Esophagus muscularis mucosa (tissue), 3 donors: Measurements from ENCODE around the gene TTI1.

Source experiments
- CTCF ChIP-seq, 3 experiments: fragments of 200-600 bp in 2 of 3; fragments of 450-650 bp in 1 of 3; sonication (generic) in 2 of 3; IDR thresholded peaks; one replicate each; pipeline ENCODE4 v1.5.1; 2017 to 2019; ENCODE audit warnings: antibody characterized with exemption in 3 of 3, mild to moderate bottlenecking in 2 of 3, moderate library complexity in 1 of 3
- POLR2A ChIP-seq: fragments of 450-650 bp; IDR thresholded peaks from one replicate; pipeline ENCODE4 v1.6.1; 2017; ENCODE audit warnings: antibody characterized with exemption, moderate library complexity, mild to moderate bottlenecking, low read depth
- POLR2AphosphoS5 ChIP-seq, 2 donors: sonication (generic); formaldehyde crosslinking; IDR thresholded peaks; one replicate each; pipeline ENCODE4 v1.6.1; 2017; ENCODE audit warnings: antibody characterized with exemption in 2 of 2

GRCh38 chr20:38043512-38044300 is 10.4 kb upstream of the TTI1 start:
- no peak for TF ChIP-seq CTCF (IDR thresholded peaks at IDR 0.05)
- no peak for TF ChIP-seq POLR2A
- TF ChIP-seq POLR2AphosphoS5 (IDR thresholded peaks at IDR 0.05) = no peak
